Right lobe of liver (tissue), 6 donors: Measurements from ENCODE around the gene ZFYVE1. TPM values are rescaled to one million over a fixed set of nuclear protein-coding genes. Genes with fewer than 3 reads are reported as not detected.
A peak's percentile ranks its signal among the peaks of the same experiment; 100 is the strongest.

ENCODE experiments used
- ATAC-seq, 4 donors: fragments of 200-7000 bp; cut with Tn5 transposase; one replicate each; pipeline ENCODE4 v1.9.1; 2020; ENCODE audit warnings: mild to moderate bottlenecking in 4 of 4, moderate library complexity in 4 of 4
- DNase-seq, 3 donors: peaks; one replicate each; pipeline ENCODE4 v3.0.0-alpha.2; 2020
- H3K27ac ChIP-seq, 3 donors: fragments of 200-600 bp; one replicate each; pipeline ENCODE4 v1.8.0; 2022
- H3K27me3 ChIP-seq, 2 donors: fragments of 200-600 bp; one replicate each; pipeline ENCODE4 v1.8.0; 2022
- H3K36me3 ChIP-seq, 4 donors: fragments of 200-600 bp; sonication (generic) in 1 of 4; one replicate each; pipeline versions ENCODE4 v1.5.1 to v1.8.0; 2017 to 2022; ENCODE audit warnings: control low read depth in 1 of 4
- H3K4me1 ChIP-seq, 4 donors: fragments of 200-600 bp; sonication (generic) in 1 of 4; one replicate each; pipeline versions ENCODE4 v1.5.1 to v1.8.0; 2017 to 2022; ENCODE audit warnings: control low read depth in 1 of 4
- H3K4me3 ChIP-seq, 3 donors: fragments of 200-600 bp; one replicate each; pipeline ENCODE4 v1.8.0; 2022
- H3K9me3 ChIP-seq, 4 donors: fragments of 200-600 bp; sonication (generic) in 1 of 4; one replicate each; pipeline versions ENCODE4 v1.5.1 to v1.8.0; 2017 to 2022; ENCODE audit warnings: control low read depth in 1 of 4
- CTCF ChIP-seq, 4 donors: fragments of 200-600 bp in 3 of 4; fragments of 450-650 bp in 1 of 4; IDR thresholded peaks; one replicate each; pipeline versions ENCODE4 v1.5.1 to v1.8.0; 2016 to 2022; ENCODE audit warnings: antibody characterized with exemption in 4 of 4, mild to moderate bottlenecking in 2 of 4
- POLR2A ChIP-seq: fragments of 450-650 bp; IDR thresholded peaks from one replicate; pipeline ENCODE4 v1.6.1; 2017; ENCODE audit warnings: antibody characterized with exemption, mild to moderate bottlenecking
- WGBS: methylation state at CpG from one replicate; pipeline ENCODE4 v1.1.6; 2018; ENCODE audit warnings: low coverage, low lambda C conversion rate; ENCODE audit not compliant: insufficient coverage; ENCODE audit errors: missing lambda C conversion rate; 5-methylcytosine and 5-hydroxymethylcytosine counted together
- intact Hi-C, 2 donors: fragments of 100-400 bp; cut with DNase I; formaldehyde crosslinking; loops; one replicate each; pipeline versions ENCODE4 v1.11.2 to v1.14.1; 2022
- total RNA-seq, 6 experiments: library from RNA; depleted of rRNA in 2 of 6; stranded (reverse); fragments of >200 nt in 2 of 6; fragmentation: NEBNext Ultra II Directional in 3 of 6; extraction: Animal tissue kit (Norgen Biotek cat#: 25700) in 3 of 6; gene quantifications; one replicate each; pipeline versions ENCODE4 v1.1.0 to v1.2.4, GENCODE V29; 2016 to 2023
- donor health status: DM: no; HTN: yes; CAD: no.
- donor health status: DM: no; HTN: no; CAD: no.
- donor health status: DM: no; HTN: no; CAD: no.
- donor health status: DM: no; HTN: yes; CAD: no.
- donor health status: DM: no; HTN: yes; CAD: no.

ZFYVE1 gene
- total RNA-seq, 6 experiments from 2014 or later, result 9.9 to 14.3 (median 11.4) TPM

- no peak overlapping the region for H3K4me3 ChIP-seq
- H3K9me3 ChIP-seq, result no peaks in the 10 kb centered on the region
- DNase-seq (no peak), ATAC-seq (no peak)
- H3K36me3 ChIP-seq, result peaks cover 0 to 15% (median 8%) of the 10 kb centered on the region in 4 donors
- peaks cover 0 to 9% (median 0%) of the 10 kb centered on the region in 4 donors for H3K4me1 ChIP-seq
- TF ChIP-seq CTCF (IDR thresholded peaks at IDR 0.05) (no peak), POLR2A (no peak)
- intact Hi-C loops, result no loop called here
- WGBS, result 57% methylated on average over 3 of the region's 3 CpGs
- no peak overlapping the region for H3K27ac ChIP-seq
- H3K27me3 ChIP-seq, result no peaks in the 10 kb centered on the region
These were observed 40.7 kb downstream of the ZFYVE1 start for GRCh38 chr14:72986214-72986613.

- no peak for DNase-seq
- TF ChIP-seq POLR2A (no peak), CTCF (IDR thresholded peaks at IDR 0.05) (no peak)
- intact Hi-C loops, result no loop called here
- Histone ChIP-seq H3K4me3 (no peak overlapping the region), H3K9me3 (no peaks in the 10 kb centered on the region), H3K4me1 (peaks cover 0 to 9% (median 0%) of the 10 kb centered on the region in 4 donors), H3K27ac (no peak overlapping the region), H3K27me3 (no peaks in the 10 kb centered on the region), H3K36me3 (peaks cover 0 to 35% (median 12%) of the 10 kb centered on the region in 4 donors)
- peak in 3 of 4 donors; percentile 33 to 50 (median 34) for ATAC-seq
- 83% methylated on average over 3 of the region's 3 CpGs for WGBS
These were observed 44.7 kb downstream of the ZFYVE1 start for GRCh38 chr14:72982146-72982708.

GRCh38 chr14:72980863-72981262 lies 46.0 kb downstream of the ZFYVE1 start:
- peaks cover 0 to 9% (median 0%) of the 10 kb centered on the region in 4 donors for H3K4me1 ChIP-seq
- H3K27ac ChIP-seq, result no peak overlapping the region
- no peaks in the 10 kb centered on the region for H3K27me3 ChIP-seq
- peaks cover 0 to 43% (median 9%) of the 10 kb centered on the region in 4 donors for H3K36me3 ChIP-seq
- ATAC-seq (no peak), DNase-seq (no peak)
- H3K4me3 ChIP-seq, result no peak overlapping the region
- 94% methylated on average over 6 of the region's 8 CpGs for WGBS
- no peaks in the 10 kb centered on the region for H3K9me3 ChIP-seq
- TF ChIP-seq POLR2A (no peak), CTCF (IDR thresholded peaks at IDR 0.05) (no peak)
- intact Hi-C loops, result no loop called here

GRCh38 chr14:72978856-72979255 lies 48.0 kb downstream of the ZFYVE1 start:
- intact Hi-C loops, result no loop called here
- ATAC-seq, result no peak

More at GRCh38 chr14:72978856-72979255, 48.0 kb downstream of the ZFYVE1 start:
- Histone ChIP-seq H3K4me1 (peaks cover 0 to 9% (median 0%) of the 10 kb centered on the region in 4 donors), H3K27me3 (no peaks in the 10 kb centered on the region), H3K9me3 (no peaks in the 10 kb centered on the region), H3K36me3 (peaks cover 0 to 62% (median 25%) of the 10 kb centered on the region in 4 donors), H3K4me3 (no peak overlapping the region), H3K27ac (no peak overlapping the region)
- TF ChIP-seq CTCF (IDR thresholded peaks at IDR 0.05) (no peak), POLR2A (no peak)
- 90% methylated on average over 2 of the region's 9 CpGs for WGBS
- no peak for DNase-seq
